Measurements from ENCODE around the gene FBXL3. TPM values are rescaled to one million over a fixed set of nuclear protein-coding genes. Genes with fewer than 3 reads are reported as not detected.
A peak's percentile ranks its signal among the peaks of the same experiment; 100 is the strongest.

Gene FBXL3
- total and polyA plus RNA-seq, 4 donors, result 18.7 to 90.6 (median 35.2) TPM

GRCh38 chr13:77002590-77003190 lies 24.3 kb downstream of the FBXL3 start:
- no peak overlapping the region for H3K27ac ChIP-seq (ENCODE audit: low read depth in 1 of 2, low read length in 1 of 2)
- ATAC-seq (ENCODE audit: insufficient read depth, low FRiP score), result peak; percentile 53

GRCh38 chr13:77001963-77002587 lies 24.9 kb downstream of the FBXL3 start:
- ATAC-seq (ENCODE audit: insufficient read depth, low FRiP score), result peak; percentile 30
- 42 to 60% methylated on average over 4 of the region's 4 CpGs for WGBS, 2 donors
- Histone ChIP-seq H3K4me1 (ENCODE audit: control insufficient read depth in 5 of 5, insufficient read depth in 5 of 5, low read length in 5 of 5) (peaks cover 0 to 8% (median 2%) of the 10 kb centered on the region in 5 donors), H3K27me3 (ENCODE audit: control insufficient read depth in 3 of 3, insufficient read depth in 3 of 3, low read length in 2 of 3) (no peaks in the 10 kb centered on the region), H3K27ac (ENCODE audit: low read depth in 1 of 2, low read length in 1 of 2) (no peak overlapping the region), H3K4me3 (no peak overlapping the region), H3K9ac (ENCODE audit: insufficient read depth in 1 of 2, low read length in 2 of 2) (no peak overlapping the region), H3K9me3 (ENCODE audit: control insufficient read depth in 4 of 4, insufficient read depth in 3 of 4, low read length in 3 of 4) (no peaks in the 10 kb centered on the region), H3K36me3 (ENCODE audit: control insufficient read depth in 4 of 4, insufficient read depth in 4 of 4, low read length in 4 of 4) (peaks cover 4 to 27% (median 21%) of the 10 kb centered on the region in 4 donors)
- DNase-seq, result no peak
- TF ChIP-seq CTCF (IDR thresholded peaks at IDR 0.05; ENCODE audit: control extremely low read depth, extremely low read depth), result no peak

More at GRCh38 chr13:77002590-77003190, 24.3 kb downstream of the FBXL3 start:
- H3K27me3 ChIP-seq (ENCODE audit: control insufficient read depth in 3 of 3, insufficient read depth in 3 of 3, low read length in 2 of 3), result no peaks in the 10 kb centered on the region
- H3K36me3 ChIP-seq (ENCODE audit: control insufficient read depth in 4 of 4, insufficient read depth in 4 of 4, low read length in 4 of 4), result peaks cover 10 to 33% (median 26%) of the 10 kb centered on the region in 4 donors
- peak; percentile 11 for TF ChIP-seq CTCF (IDR thresholded peaks at IDR 0.05; ENCODE audit: control extremely low read depth, extremely low read depth)
- DNase-seq, result peak in 2 of 3 donors; percentile 40 to 51
- WGBS, 2 donors, result 66 to 71% methylated on average over 7 of the region's 7 CpGs
- H3K9ac ChIP-seq (ENCODE audit: insufficient read depth in 1 of 2, low read length in 2 of 2), result no peak overlapping the region
- H3K4me3 ChIP-seq, result no peak overlapping the region
- no peaks in the 10 kb centered on the region for H3K9me3 ChIP-seq (ENCODE audit: control insufficient read depth in 4 of 4, insufficient read depth in 3 of 4, low read length in 3 of 4)
- H3K4me1 ChIP-seq (ENCODE audit: control insufficient read depth in 5 of 5, insufficient read depth in 5 of 5, low read length in 5 of 5), result peaks cover 0 to 8% (median 2%) of the 10 kb centered on the region in 5 donors

- Histone ChIP-seq H3K9me3 (ENCODE audit: control insufficient read depth in 4 of 4, insufficient read depth in 3 of 4, low read length in 3 of 4) (no peaks in the 10 kb centered on the region), H3K4me3 (no peak overlapping the region), H3K27me3 (ENCODE audit: control insufficient read depth in 3 of 3, insufficient read depth in 3 of 3, low read length in 2 of 3) (no peaks in the 10 kb centered on the region), H3K27ac (ENCODE audit: low read depth in 1 of 2, low read length in 1 of 2) (no peak overlapping the region), H3K4me1 (ENCODE audit: control insufficient read depth in 5 of 5, insufficient read depth in 5 of 5, low read length in 5 of 5) (peaks cover 0 to 8% (median 2%) of the 10 kb centered on the region in 5 donors), H3K36me3 (ENCODE audit: control insufficient read depth in 4 of 4, insufficient read depth in 4 of 4, low read length in 4 of 4) (peaks cover 3 to 29% (median 20%) of the 10 kb centered on the region in 4 donors), H3K9ac (ENCODE audit: insufficient read depth in 1 of 2, low read length in 2 of 2) (no peak overlapping the region)
- ATAC-seq (ENCODE audit: insufficient read depth, low FRiP score), result no peak
- 48 to 56% methylated on average over 4 of the region's 4 CpGs for WGBS, 2 donors
- TF ChIP-seq CTCF (IDR thresholded peaks at IDR 0.05; ENCODE audit: control extremely low read depth, extremely low read depth), result no peak
- DNase-seq, result no peak
Observed at GRCh38 chr13:77001540-77001939, 25.4 kb downstream of the FBXL3 start.
